NCI-H345 (cell line): Measurements from ENCODE around the gene ATP2B3.
A peak's percentile ranks its signal among the peaks of the same experiment; 100 is the strongest.

Source experiments
- DNase-seq: peaks from one replicate; lab custom pipeline; 2025; lab: John Stamatoyannopoulos, UW

ATP2B3 gene

GRCh38 chrX:153517423-153517822 is at the start of gene ATP2B3:
ATP2B3 (plus strand) TSS chrX:153517642; CDS start chrX:153536248, 18,606 bp downstream.
- peak; percentile 3 for DNase-seq

- no peak for DNase-seq
Measured at GRCh38 chrX:153468008-153468580, 49.3 kb upstream of the ATP2B3 start.

- DNase-seq: peak; percentile 36
Measured at GRCh38 chrX:153469811-153470410, 47.5 kb upstream of the ATP2B3 start.

DNA sequence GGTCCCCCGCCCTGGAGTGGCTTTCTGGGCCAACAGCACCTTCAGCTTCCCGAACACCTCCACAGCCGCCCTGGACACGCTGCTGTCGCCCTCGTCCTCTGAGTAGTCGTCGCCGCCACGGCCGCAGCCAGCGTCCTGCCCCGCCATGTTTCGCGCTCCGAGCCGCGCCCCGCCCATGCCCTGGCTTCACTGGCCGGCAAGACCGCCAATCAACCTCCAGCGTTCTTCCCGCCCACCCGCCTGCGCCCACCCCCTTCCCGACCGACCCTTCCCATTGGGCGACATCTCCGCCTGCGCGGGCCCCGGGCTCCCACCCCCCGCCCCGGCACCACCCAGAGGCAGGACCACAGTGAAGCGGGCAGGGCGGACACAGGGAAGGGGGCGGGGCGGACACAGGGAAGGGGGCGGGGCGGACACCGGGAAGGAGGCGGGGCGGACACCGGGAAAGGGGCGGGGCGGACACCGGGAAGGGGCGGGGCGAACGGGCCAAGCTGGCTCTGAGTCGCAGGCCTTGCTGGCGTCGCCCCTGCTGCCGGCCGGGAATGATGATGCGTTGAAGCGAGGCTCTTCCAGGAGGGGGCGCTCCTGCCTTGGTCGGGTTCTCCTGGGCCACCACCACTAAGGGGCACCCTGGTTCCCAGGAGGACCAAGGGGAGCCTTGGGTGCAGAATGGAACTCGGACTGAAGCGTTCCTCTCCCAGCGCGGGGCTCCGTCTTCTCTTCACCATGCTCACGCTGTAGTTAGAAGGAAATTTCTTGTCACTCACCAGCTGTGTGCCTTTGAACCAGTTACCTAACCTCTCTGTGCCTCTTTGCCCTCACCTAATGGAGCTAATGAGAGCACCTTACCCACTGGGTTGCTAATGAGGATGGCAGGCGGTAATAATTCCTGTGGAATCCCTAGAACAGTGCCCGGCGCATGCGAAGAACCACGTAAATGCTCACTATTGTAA is 46.8 kb upstream of the ATP2B3 start, which contains the start of gene HAUS7:
Gene HAUS7 (minus strand): TSS at position 166 of the 953 bp plus-strand sequence. CDS start 19 bp downstream, at position 147.
- DNase-seq: peak; percentile 90

DNA sequence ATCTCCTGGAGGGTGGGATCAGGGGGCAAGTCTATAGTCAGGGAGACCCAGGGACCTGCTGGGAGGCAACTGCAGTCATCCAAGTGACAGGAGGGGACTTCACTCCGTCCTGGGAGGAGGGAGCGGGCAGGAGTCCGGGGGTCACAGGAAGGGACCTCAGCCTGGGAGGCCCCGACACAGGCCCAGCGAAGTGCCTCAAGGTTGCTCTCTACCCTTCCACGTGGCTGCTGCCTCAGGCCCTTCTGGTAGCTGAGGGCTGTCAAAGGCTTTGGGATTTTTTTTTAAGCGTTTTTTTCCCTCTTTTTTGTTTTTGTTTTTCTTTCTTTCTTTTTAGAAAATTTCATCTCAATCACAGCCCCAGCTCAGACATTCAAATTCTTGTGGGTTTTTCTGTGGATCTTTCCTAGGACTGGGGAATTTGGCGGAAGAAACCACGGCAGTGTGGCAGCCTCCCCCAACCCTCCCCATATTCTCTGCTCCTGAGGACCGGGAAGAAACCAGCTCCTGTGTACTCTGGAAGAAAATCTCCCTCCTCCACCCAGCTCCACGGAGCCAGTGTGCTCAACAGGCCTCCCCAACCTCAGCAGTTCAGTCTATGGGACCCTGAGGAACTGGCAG is 45.7 kb upstream of the ATP2B3 start:
- no peak for DNase-seq

DNA sequence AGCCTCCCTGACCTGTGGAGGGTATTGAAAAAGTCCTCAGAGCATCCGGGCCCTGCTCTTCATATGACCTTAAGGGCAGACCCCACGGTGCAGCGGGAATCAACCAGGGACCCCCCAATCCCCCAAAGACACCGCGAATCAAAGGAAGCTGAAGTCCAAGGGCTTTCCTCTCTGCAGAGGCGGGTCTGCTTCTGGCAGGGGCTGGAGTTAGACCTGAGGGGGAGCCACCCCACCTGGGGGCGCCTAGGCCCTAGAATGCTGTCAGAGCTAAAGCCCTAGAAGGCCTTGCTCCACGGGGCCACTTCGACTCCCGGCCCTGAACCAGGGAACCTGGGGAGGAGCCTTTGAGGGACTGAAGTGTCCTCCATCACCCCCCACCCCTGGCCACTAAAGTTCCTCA is 44.3 kb upstream of the ATP2B3 start:
- DNase-seq: no peak

DNA sequence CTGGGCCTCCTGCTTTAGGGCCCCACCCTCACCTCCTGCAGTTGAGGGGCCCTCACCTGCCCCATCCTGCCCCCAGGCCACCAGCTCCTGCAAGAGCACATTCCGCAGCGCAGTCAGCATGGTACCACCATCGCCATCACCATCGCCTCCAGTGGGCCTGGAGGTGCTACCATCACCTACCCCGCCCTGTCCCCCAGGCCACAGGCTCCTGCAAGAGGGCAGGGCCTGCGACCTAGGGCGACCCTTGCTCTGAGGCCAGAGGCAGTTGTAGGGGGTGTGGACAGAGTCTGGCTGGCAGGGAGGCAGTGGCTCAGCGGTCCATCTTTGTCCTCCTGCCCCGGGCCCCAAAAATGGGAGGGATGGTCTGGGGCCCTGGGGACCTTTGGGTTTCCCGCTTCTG is 43.2 kb upstream of the ATP2B3 start:
- no peak for DNase-seq

- peak; percentile 45 for DNase-seq
Measured at GRCh38 chrX:153474718-153475117, 42.7 kb upstream of the ATP2B3 start.

GRCh38 chrX:153475271-153475670 is 42.2 kb upstream of the ATP2B3 start:
- no peak for DNase-seq

DNA sequence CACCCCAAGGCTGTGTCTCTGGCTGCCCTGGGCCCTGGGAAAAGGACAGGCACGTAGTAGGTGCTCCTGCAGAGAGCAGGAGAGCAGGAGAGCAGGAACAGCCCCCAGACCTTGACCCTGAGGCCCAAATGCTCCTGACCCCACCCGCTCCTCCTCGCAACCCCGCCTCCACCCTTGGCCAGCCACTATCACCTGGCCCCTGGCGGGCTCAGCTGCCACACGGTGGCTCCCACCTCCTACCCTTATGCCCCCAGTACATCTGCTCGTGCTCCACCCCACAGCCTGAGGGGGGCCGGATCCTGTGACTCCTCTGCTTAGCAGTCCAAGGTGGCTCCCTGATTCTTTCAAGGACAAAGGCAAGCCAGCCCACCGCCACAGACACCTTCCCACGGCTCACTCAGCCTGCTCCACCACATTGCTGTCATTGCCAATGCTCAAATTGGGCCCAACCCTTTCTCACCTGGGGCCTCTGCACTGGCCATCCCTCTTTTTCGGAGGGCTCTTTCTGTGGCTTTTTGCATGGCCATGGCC is 41.6 kb upstream of the ATP2B3 start:
- no peak for DNase-seq

DNA sequence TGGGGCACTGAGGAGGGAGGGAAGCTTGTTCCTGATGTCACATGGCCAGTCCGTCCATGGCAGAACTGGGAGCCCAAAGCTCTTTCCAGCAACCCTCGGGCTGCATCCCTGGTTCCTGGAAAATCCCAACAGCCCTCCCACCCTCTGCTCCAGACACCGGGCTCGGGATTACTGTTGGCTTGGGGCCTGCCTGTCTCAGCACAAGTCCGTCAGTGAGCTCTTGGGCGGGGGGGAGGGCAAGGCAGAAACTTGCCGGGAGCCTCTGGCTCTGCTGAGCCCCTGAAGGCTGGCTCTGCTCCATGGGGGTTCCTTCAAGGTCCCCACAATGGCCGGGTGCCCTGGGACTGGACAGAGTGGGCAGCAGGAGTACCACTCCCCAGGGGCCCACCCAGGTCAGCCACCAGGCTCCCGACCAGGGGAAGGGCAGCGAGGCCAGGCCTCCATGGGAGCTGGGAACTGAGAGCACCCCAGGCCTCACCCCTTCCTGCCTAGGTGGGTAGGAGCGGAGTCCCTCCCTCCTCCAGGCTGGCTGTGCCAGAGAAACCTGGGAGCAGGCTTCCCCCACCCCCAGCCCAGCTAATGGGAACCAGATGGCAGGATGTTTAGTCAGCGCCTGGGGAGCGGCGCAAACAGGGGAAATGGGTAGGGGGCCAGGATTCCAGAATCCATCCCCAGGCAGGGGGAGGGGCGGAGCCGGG is 40.6 kb upstream of the ATP2B3 start:
- no peak for DNase-seq

- no peak for DNase-seq
Measured at GRCh38 chrX:153477364-153477857, 40.0 kb upstream of the ATP2B3 start.

DNA sequence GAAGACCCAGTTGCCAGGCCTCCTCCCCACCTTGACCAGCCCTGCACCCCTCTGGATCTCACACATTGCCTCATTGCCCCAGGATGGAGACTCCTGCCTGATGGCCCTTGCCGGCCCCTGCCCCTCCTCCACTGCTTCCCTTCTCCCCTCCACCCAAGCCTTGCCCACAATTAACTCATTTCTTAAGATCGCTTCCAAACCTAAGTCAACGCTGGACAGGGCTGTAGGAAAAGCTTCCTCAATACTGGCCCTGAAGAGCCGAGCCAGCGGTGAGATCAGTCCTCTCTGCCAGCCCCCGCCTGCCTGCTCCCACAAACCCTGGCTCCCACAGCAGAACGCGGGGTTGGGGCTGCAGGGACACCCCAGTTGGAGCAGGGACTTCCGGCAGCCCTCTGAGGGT is 39.5 kb upstream of the ATP2B3 start:
- no peak for DNase-seq

DNA sequence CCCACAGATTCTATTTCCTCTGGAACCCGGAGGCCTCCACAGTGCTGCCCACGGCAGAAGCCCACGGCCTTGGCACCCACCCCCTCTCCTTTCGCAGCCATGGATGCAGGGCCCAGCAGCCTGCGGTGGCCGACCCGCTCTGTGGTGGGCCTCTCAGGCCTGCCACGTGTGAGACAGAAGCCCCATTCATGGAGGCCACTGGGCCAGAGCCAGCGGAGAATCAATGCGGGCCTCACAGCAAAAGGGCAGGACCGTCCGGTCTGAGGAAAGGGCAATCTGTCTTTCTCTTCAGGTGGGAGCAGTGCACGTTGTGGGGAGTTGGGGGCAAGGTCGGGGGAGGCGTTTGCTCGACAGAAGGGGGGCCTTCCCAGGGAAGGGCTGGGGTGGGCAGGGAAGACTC is 38.7 kb upstream of the ATP2B3 start:
- no peak for DNase-seq

GRCh38 chrX:153481043-153481442 is 36.4 kb upstream of the ATP2B3 start:
- no peak for DNase-seq

DNA sequence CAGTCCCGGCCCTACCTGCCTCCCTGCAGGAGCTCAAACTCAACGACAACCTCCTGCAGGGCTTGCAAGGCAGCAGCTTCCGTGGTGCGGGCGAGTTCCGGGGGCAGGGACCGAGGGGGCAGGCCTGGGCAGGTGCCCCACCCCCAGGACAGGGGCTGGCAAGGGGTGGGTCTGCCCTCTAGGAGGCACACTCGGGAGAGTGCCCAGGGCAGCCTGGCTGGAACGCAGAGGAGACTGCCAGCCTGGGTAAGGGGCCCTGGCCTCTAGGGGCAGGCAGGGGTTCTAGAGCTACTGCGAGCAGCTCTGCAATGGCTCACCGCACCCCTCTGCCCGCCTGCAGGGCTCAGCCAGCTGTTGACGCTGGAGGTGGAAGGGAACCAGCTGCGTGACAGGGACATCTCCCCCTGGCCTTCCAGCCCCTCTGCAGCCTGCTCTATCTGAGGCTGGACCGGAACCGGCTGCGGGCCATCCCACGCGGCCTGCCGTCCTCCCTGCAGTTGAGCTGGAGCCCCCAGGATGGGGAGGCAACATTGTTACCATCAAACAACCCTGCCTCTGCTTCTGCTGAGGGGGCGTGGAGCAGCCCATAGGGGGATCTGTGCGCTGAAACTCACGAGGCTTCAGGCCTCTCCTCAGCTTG is 34.9 kb upstream of the ATP2B3 start:
- no peak for DNase-seq

DNA sequence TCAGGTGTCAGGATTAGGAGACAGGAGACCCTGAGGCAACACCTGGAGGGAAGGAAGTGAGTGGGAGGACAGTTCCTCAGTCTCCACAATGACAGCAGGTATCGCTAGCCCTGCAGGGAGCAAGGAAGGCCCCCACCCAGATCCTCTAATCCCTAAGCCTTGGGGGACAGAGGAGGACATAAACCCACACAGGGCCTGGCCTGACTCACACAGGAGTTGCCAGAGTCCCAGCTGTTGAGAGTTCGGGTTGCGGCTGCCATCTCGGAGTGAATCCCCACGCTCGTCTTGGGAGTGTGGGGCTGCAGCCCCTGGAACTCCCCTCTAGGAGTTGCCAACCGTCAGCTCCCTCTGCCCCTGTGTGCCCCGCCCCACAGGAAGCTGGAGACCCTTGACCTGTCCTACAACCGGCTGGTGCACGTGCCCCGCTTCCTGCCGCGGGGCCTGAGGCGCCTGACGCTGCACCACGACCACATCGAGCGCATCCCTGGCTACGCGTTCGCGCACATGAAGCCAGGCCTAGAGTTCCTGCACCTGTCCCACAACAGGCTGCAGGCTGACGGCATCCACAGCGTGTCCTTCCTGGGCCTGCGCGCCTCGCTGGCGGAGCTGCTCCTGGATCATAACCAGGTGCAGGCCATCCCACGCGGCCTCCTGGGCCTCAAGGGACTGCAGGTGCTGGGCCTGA is 31.9 kb upstream of the ATP2B3 start:
- no peak for DNase-seq

- DNase-seq: no peak
Measured at GRCh38 chrX:153486171-153486570, 31.3 kb upstream of the ATP2B3 start.

DNA sequence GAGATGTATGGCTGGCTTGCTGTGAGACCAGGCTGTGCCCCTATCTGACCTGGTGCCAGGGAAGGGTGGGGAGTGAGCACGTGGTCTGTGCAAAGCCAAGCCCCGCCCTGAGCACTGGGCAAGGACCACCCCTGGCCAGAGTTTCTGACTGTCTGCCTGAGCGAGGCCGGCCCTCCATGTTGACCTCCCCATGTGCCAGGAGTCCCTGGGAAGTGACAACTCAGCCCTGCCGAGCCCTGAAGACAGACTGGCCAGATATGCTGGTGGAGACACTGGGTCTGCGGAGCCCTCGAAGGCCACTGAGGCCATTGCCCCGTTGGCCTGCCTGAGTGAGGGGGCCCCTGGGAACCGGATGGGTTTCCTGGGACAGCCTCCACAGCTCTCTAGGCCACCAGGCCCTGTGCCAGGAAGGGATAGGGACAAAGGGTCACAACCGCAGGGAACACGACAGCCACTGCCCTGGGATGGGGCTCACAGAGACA is 29.8 kb upstream of the ATP2B3 start:
- no peak for DNase-seq
